ENCODE results near the gene SAMD14. TPM values are rescaled to one million over a fixed set of nuclear protein-coding genes. Genes with fewer than 3 reads are reported as not detected.

The SAMD14 gene
- total and polyA plus RNA-seq, 2 of the 4 experiments (the other 2 are of a cell fraction), result 1.4 to 6.2 TPM

GRCh38 chr17:50102164-50102991, 27.6 kb downstream of the SAMD14 start (continued):
- TF ChIP-seq RCOR1 (IDR thresholded peaks at IDR 0.05; ENCODE audit: insufficient replicate concordance, low read length), result no peak

- H2BK120ac ChIP-seq (ENCODE audit: low read depth, low read length), result no peak overlapping the region
- CTCF ChIA-PET, result no interaction called here
- peak overlapping the region; percentile 40 for H2AFZ ChIP-seq (replicated peaks; ENCODE audit: low read length, poor library complexity)
- H3K4ac ChIP-seq (ENCODE audit: low read depth, low read length), result no peak overlapping the region
- TF ChIP-seq, protein P1, sequence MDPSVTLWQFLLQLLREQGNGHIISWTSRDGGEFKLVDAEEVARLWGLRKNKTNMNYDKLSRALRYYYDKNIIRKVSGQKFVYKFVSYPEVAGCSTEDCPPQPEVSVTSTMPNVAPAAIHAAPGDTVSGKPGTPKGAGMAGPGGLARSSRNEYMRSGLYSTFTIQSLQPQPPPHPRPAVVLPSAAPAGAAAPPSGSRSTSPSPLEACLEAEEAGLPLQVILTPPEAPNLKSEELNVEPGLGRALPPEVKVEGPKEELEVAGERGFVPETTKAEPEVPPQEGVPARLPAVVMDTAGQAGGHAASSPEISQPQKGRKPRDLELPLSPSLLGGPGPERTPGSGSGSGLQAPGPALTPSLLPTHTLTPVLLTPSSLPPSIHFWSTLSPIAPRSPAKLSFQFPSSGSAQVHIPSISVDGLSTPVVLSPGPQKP (IDR thresholded peaks at IDR 0.05; ENCODE audit: borderline replicate concordance, low read depth, low read length), result no peak
- no peak for TF ChIP-seq SMC3 (IDR thresholded peaks at IDR 0.05; ENCODE audit: low read depth, low read length)
- TF ChIP-seq USF2 (IDR thresholded peaks at IDR 0.05; ENCODE audit: low read depth, low read length), result no peak
- TF ChIP-seq NFE2L2 (IDR thresholded peaks at IDR 0.05; ENCODE audit: low read depth, low read length), result no peak
- no peak for TF ChIP-seq MAFK (IDR thresholded peaks at IDR 0.05; ENCODE audit: low read depth, low read length)
- peak; percentile 43; the same call in 1 of the 2 replicates for TF ChIP-seq BHLHE40 (IDR thresholded peaks at IDR 0.05; ENCODE audit: low read depth, low read length)
- peak; percentile 77 for TF ChIP-seq MXI1 (IDR thresholded peaks at IDR 0.05; ENCODE audit: borderline replicate concordance, low read depth, low read length)
- TF ChIP-seq RCOR1 (IDR thresholded peaks at IDR 0.05; ENCODE audit: insufficient replicate concordance, low read length), result no peak
- no peak for TF ChIP-seq CTCF (conservative IDR thresholded peaks at IDR 0.05; ENCODE audit: low read depth, low read length)
- H3K9ac ChIP-seq (ENCODE audit: low read depth, low read length), result no peak overlapping the region
- WGBS, 2 experiments (ENCODE audit: extremely low coverage in 2 of 2, insufficient read length in 1 of 2), result 0% methylated on average over 4 of the region's 17 CpGs; no CpG with 5 or more reads in 1 of the 2 experiments
- no peak overlapping the region for H2BK20ac ChIP-seq (ENCODE audit: low read depth, low read length)
- H3K4me3 ChIP-seq (ENCODE audit: insufficient read depth, low read depth, low read length), result no peak overlapping the region
- intact Hi-C loops (cut with micrococcal nuclease) (no loop called here), dilution Hi-C loops (cut with HindIII; ENCODE audit: low sequenced_read_pairs, unreplicated experiment) (no loop called here), in situ Hi-C loops (cut with MboI; ENCODE audit: low sequenced_read_pairs) (no loop called here)
- peak overlapping the region; percentile 1 for H2BK5ac ChIP-seq (ENCODE audit: low read depth, low read length, poor library complexity, severe bottlenecking)
- peaks cover 9% of the 10 kb centered on the region; the same call in 1 of the 2 replicates for H3K9me1 ChIP-seq (ENCODE audit: insufficient read depth, low read length)
- no peaks in the 10 kb centered on the region for H3K27me3 ChIP-seq (ENCODE audit: control insufficient read depth, insufficient read depth, low read length)
- H2BK15ac ChIP-seq (ENCODE audit: low read depth, low read length), result no peak overlapping the region
- no peak overlapping the region for H4K5ac ChIP-seq (ENCODE audit: low read depth, low read length)
- no peaks in the 10 kb centered on the region for H3K9me3 ChIP-seq (ENCODE audit: control insufficient read depth, insufficient read depth, low read length)
- ATAC-seq (ENCODE audit: low read depth), result peak; percentile 73
- H3K79me1 ChIP-seq (ENCODE audit: low read depth in 1 of 2, low read length in 2 of 2), result peaks cover 0 to 5% of the 10 kb centered on the region in 2 experiments; a peak in 1 of 4 replicates
- no peak overlapping the region for H2AK5ac ChIP-seq (ENCODE audit: low read depth, low read length)
- no peak overlapping the region for H3K14ac ChIP-seq (replicated peaks; ENCODE audit: low read depth, low read length)
- H3K4me2 ChIP-seq (ENCODE audit: low read depth, low read length), result no peak overlapping the region
- no peak overlapping the region for H3K18ac ChIP-seq (ENCODE audit: low read depth, low read length)
- peak; percentile 26 for DNase-seq
- H3K23ac ChIP-seq (ENCODE audit: low read depth, low read length), result no peak overlapping the region
- POLR2A ChIA-PET (ENCODE audit: unreplicated experiment), result no interaction called here
- peaks cover 21% of the 10 kb centered on the region for H3K36me3 ChIP-seq (ENCODE audit: control insufficient read depth, insufficient read depth, low read length)
- H3K27ac ChIP-seq (ENCODE audit: insufficient read depth, low read length), result no peak overlapping the region
- peak overlapping the region; percentile 48 for H2AK9ac ChIP-seq (replicated peaks; ENCODE audit: low read depth, low read length, poor library complexity)
- BruUV-seq (replicated peaks), result no TSS peak
- peaks cover 7% of the 10 kb centered on the region for H4K20me1 ChIP-seq (ENCODE audit: insufficient read depth, low read length)
- peaks cover 18% of the 10 kb centered on the region for H3K4me1 ChIP-seq (ENCODE audit: control insufficient read depth, insufficient read depth, low read length)
- no peak overlapping the region for H3K56ac ChIP-seq (ENCODE audit: extremely low read depth, insufficient read depth, low read length)
- H4K8ac ChIP-seq (ENCODE audit: low read depth in 2 of 2, low read length in 2 of 2), result no peak overlapping the region
- no peak overlapping the region for H4K91ac ChIP-seq (ENCODE audit: insufficient read depth, low read depth, low read length)
Observed at GRCh38 chr17:50101346-50102163, 28.4 kb downstream of the SAMD14 start.
